HG02852 (cell line): Measurements from ENCODE around the gene MUC6.
"Not testable (repeated sequence)": the region's sequence is repeated elsewhere in the genome, so short reads cannot be mapped to it uniquely, and the experiment has no call there.

Experiments
- ATAC-seq: cut with Tn5 transposase; IDR thresholded peaks from one replicate; pipeline ENCODE4 v1.9.1; 2021; ENCODE audit warnings: mild to moderate bottlenecking, moderate library complexity; ENCODE audit not compliant: unreplicated experiment

Gene MUC6

GRCh38 chr11:1024597-1025409, 11.7 kb downstream of the MUC6 start:
- no peak for ATAC-seq

GRCh38 chr11:1023811-1024596, 12.5 kb downstream of the MUC6 start:
- ATAC-seq, result no peak

- ATAC-seq, result no peak
Measured at GRCh38 chr11:1022908-1023810, 13.4 kb downstream of the MUC6 start.

GRCh38 chr11:1022411-1022810, 14.1 kb downstream of the MUC6 start:
- no peak for ATAC-seq

- ATAC-seq, result no peak
Measured at GRCh38 chr11:1020211-1020905, 16.2 kb downstream of the MUC6 start.

GRCh38 chr11:1019321-1019910, 17.1 kb downstream of the MUC6 start:
- no peak for ATAC-seq

- ATAC-seq, result no peak
Measured at GRCh38 chr11:1018091-1018490, 18.4 kb downstream of the MUC6 start.

GRCh38 chr11:1017269-1018005, 19.1 kb downstream of the MUC6 start:
- ATAC-seq, result no peak

GRCh38 chr11:1016610-1017126, 19.9 kb downstream of the MUC6 start:
- ATAC-seq, result not testable (repeated sequence)

GRCh38 chr11:1015826-1016545, 20.5 kb downstream of the MUC6 start:
- ATAC-seq, result no peak

- ATAC-seq, result no peak
Measured at GRCh38 chr11:1015064-1015463, 21.5 kb downstream of the MUC6 start.

- no peak for ATAC-seq
Measured at GRCh38 chr11:1014276-1014675, 22.2 kb downstream of the MUC6 start.

GRCh38 chr11:1013631-1013935, 22.9 kb downstream of the MUC6 start:
- no peak for ATAC-seq

GRCh38 chr11:1012740-1013630, 23.5 kb downstream of the MUC6 start:
- no peak for ATAC-seq

- ATAC-seq, result no peak
Measured at GRCh38 chr11:1012291-1012690, 24.2 kb downstream of the MUC6 start.

- ATAC-seq, result no peak
Measured at GRCh38 chr11:1011320-1011698, 25.2 kb downstream of the MUC6 start.

GRCh38 chr11:1010551-1011319, 25.8 kb downstream of the MUC6 start:
- no peak for ATAC-seq
